ENCODE measurements around the gene CIRBP.

DNA sequence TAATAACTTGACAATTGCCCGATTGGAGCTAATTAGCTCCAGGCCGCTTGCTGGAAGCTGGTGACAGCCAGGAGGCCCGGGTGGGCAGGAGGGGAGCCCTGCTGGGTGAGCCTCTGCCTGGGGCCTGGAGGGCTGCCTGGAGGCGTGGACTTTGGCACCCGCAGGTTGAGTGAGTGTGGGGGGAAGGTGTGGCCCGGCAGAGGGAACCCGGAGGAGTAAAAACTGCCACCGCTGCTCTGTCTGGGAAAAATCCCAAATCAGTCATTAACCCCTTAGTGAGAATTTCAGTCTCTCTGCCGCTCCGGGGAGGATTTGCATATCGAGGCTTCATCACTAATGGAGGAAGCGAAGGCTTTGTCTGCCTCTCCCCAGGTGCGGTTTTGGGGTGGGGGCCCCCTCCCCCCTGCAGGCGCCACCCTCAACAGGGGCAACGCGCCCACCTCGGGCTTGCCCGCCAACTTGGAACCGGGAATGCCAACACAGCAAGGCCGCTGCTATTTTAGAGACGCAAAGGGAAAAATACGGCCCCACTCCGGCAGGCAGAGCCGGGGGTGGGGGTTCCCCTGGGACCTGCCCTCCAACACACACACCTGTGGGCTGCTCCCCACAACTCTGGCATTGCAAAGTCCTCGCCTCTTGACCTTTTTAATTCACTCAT, 22.8 kb downstream of the CIRBP start:
- TF ChIP-seq, protein P1, sequence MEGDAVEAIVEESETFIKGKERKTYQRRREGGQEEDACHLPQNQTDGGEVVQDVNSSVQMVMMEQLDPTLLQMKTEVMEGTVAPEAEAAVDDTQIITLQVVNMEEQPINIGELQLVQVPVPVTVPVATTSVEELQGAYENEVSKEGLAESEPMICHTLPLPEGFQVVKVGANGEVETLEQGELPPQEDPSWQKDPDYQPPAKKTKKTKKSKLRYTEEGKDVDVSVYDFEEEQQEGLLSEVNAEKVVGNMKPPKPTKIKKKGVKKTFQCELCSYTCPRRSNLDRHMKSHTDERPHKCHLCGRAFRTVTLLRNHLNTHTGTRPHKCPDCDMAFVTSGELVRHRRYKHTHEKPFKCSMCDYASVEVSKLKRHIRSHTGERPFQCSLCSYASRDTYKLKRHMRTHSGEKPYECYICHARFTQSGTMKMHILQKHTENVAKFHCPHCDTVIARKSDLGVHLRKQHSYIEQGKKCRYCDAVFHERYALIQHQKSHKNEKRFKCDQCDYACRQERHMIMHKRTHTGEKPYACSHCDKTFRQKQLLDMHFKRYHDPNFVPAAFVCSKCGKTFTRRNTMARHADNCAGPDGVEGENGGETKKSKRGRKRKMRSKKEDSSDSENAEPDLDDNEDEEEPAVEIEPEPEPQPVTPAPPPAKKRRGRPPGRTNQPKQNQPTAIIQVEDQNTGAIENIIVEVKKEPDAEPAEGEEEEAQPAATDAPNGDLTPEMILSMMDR (IDR thresholded peaks at IDR 0.05), result no peak
- TF ChIP-seq FOXM1 (IDR thresholded peaks at IDR 0.05; ENCODE audit: low read depth) (no peak), EZH2phosphoT487 (IDR thresholded peaks at IDR 0.05; ENCODE audit: borderline replicate concordance, low read depth) (no peak)
